ENCODE results near the gene CCNI.

The CCNI gene

DNA sequence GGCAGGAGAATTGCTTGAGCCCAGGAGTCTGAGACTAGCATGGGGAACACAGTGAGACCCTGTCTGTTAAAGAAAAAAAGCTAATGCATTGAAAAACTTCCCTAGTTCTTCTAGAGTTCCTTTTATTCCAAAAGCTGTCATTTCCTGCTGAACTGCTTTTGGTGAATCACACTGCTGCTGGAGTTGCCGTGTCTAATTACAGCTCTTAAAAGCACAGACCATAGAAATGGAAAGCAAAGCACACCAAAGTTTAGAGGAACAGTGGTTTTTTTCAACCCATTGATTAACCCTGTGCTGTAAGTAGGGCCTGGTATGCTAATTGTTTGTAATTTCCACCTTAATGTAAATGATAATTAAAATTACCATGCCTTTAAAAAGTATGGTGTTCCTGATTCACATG lies 73.9 kb downstream of the CCNI start:
- no peak for DNase-seq

GRCh38 chr4:76998251-76998901 lies 77.4 kb downstream of the CCNI start:
- DNase-seq, result no peak

DNA sequence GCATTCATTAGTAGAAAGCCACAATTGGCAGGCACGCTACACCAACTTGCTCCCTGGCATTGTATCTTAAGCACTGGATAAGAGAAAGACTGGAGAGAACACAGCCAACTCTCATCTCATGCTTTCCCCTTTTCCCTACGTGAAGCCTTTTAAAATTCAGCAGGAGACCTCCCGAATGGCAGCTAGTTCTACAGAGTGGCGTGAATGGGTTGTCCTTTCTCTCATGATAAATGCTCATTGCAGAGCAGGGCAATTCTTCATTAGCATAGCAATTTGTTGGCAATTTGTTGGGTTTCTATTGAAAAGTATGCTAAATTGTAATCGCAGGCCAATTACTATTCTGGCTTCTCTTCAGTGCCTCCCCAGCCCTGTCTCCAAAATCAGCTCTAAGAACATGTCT lies 78.3 kb downstream of the CCNI start:
- no peak for DNase-seq
